ENCODE data around the gene SPTBN5.

Gene SPTBN5

DNA sequence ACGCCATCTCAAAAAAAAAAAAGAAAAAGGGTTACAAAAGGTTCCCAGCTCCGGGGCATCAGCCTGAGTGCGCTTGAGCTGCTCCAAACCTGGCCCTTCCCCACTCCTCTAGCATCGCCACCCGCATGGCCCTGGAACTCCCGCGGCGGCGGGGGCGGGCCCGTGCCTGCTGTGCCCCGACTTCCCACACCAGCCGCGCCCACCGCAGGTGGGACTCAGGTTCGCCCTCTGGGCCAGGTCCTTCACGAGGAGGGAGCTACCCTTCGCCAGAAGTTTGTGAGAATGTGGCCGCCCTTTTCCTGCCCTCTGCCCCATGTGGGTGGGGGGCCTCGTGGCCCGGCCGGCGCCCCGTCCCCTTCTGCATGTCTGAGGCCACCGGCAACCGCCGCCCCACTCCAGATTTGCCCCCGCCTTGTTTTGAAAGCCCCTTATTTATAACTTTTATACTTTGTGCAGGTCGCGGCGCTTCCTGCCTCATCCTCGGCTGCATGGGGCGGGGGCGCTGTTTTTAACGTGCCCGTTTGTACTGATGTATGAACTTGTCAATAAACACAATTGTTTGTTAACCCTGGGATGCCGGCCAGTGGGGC is 66.5 kb downstream of the SPTBN5 start:
- Histone ChIP-seq H3K36me3 (ENCODE audit: control insufficient read depth in 1 of 2, insufficient read depth in 2 of 2, low read depth in 1 of 2, low read length in 2 of 2) (peaks cover 43 to 65% of the 10 kb centered on the region in 2 experiments), H3K9me3 (ENCODE audit: control insufficient read depth, low read length) (no peaks in the 10 kb centered on the region), H3K9ac (ENCODE audit: low read length) (peak overlapping the region; percentile 78), H3K79me1 (replicated peaks; ENCODE audit: low read length, poor library complexity, severe bottlenecking) (peaks cover 7% of the 10 kb centered on the region), H2BK5ac (ENCODE audit: low read depth, low read length, poor library complexity, severe bottlenecking) (no peak overlapping the region), H4K8ac (ENCODE audit: low read length) (peak overlapping the region; percentile 16), H3K27ac (ENCODE audit: low read length, poor library complexity, severe bottlenecking) (no peak overlapping the region), H3K4me1 (ENCODE audit: control insufficient read depth, insufficient read depth, low read depth, low read length) (peaks cover 18% of the 10 kb centered on the region), H3K23ac (ENCODE audit: low read length in 2 of 2) (no peak overlapping the region), H2BK12ac (ENCODE audit: low read length in 2 of 2) (no peak overlapping the region), H3K4me3 (ENCODE audit: insufficient read depth in 1 of 2, low read depth in 1 of 2, low read length in 2 of 2) (peak overlapping the region; percentile 51 to 79), H3K27me3 (ENCODE audit: control insufficient read depth in 1 of 2, insufficient read depth in 1 of 2, low read length in 2 of 2) (no peaks in the 10 kb centered on the region), H3K4me2 (ENCODE audit: low read length, poor library complexity, severe bottlenecking) (peak overlapping the region; percentile 92), H2AK5ac (ENCODE audit: low read length, severe bottlenecking) (no peak overlapping the region), H3K14ac (ENCODE audit: low read length in 2 of 2) (peak overlapping the region in 1 of 2 experiments; percentile 58), H2BK15ac (ENCODE audit: low read depth, poor library complexity, severe bottlenecking) (peak overlapping the region; percentile 68), H2AFZ (ENCODE audit: low read depth, low read length) (peak overlapping the region; percentile 34), H4K91ac (ENCODE audit: low read length) (no peak overlapping the region), H3K18ac (ENCODE audit: low read depth in 1 of 2, low read length in 2 of 2) (peak overlapping the region in 1 of 2 experiments; percentile 50), H3K4ac (ENCODE audit: low read depth in 1 of 2, low read length in 2 of 2) (peak overlapping the region in 1 of 2 experiments; percentile 35), H2BK120ac (ENCODE audit: low read depth, low read length) (no peak overlapping the region)
- DNase-seq: no peak
- WGBS: 9% methylated on average over 37 of the region's 37 CpGs

DNA sequence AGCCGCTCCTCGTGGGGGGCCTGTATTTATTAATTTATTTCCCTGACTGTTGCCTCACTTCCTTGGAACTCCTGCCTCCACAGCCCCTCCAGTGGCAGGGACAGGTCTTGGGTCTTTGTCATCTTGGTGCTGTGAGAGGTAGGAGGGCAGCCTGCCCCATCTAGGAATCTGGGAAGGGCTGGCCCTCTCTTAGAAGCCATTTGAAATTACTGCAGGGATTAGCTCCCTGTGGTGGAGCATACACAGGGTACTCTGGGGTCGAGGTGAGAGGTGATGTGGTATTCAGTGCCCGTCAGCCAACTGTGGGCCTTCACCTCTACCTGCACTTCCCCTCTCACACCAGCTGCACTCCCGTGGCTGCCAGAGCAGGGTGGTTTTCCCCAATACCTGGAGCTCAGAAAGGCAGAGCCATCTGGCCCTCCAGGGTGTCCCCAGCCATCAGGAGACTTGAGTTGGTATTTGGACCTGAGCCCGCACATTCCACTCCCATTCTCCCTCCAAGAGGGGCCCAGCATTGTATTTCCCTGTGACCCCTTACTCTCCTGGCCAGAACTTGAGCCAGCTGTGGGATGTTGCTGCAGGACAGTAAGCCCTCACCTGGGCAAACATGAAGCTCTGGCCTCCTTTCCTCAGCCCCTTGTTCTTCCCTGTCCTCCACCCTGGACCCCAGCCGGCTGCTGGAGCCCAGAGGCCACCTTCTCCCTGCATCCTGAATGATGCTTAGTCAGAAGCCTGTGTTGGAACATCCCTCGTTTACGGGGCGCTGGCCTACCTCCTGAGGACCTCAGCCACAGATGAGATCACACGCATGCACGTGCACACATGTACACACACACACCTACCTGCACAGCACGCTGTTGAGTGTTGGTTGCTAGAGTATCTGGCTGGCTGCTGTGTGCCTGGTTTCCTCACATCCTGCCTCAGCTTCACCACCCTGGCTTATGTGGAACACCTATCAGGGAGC is 68.0 kb downstream of the SPTBN5 start:
- Histone ChIP-seq H4K91ac (ENCODE audit: low read length) (no peak overlapping the region), H3K9ac (ENCODE audit: low read length) (no peak overlapping the region), H3K18ac (ENCODE audit: low read depth in 1 of 2, low read length in 2 of 2) (no peak overlapping the region), H3K27me3 (ENCODE audit: control insufficient read depth in 1 of 2, insufficient read depth in 1 of 2, low read length in 2 of 2) (no peaks in the 10 kb centered on the region), H3K23ac (ENCODE audit: low read length in 2 of 2) (no peak overlapping the region), H2BK5ac (ENCODE audit: low read depth, low read length, poor library complexity, severe bottlenecking) (no peak overlapping the region), H3K79me1 (replicated peaks; ENCODE audit: low read length, poor library complexity, severe bottlenecking) (peaks cover 7% of the 10 kb centered on the region), H2BK120ac (ENCODE audit: low read depth, low read length) (no peak overlapping the region), H3K4me2 (ENCODE audit: low read length, poor library complexity, severe bottlenecking) (no peak overlapping the region), H2BK15ac (ENCODE audit: low read depth, poor library complexity, severe bottlenecking) (no peak overlapping the region), H3K14ac (ENCODE audit: low read length in 2 of 2) (no peak overlapping the region), H2AFZ (ENCODE audit: low read depth, low read length) (no peak overlapping the region), H3K4me3 (ENCODE audit: insufficient read depth in 1 of 2, low read depth in 1 of 2, low read length in 2 of 2) (no peak overlapping the region), H2BK12ac (ENCODE audit: low read length in 2 of 2) (no peak overlapping the region), H3K36me3 (ENCODE audit: control insufficient read depth in 1 of 2, insufficient read depth in 2 of 2, low read depth in 1 of 2, low read length in 2 of 2) (peaks cover 53 to 68% of the 10 kb centered on the region in 2 experiments), H2AK5ac (ENCODE audit: low read length, severe bottlenecking) (no peak overlapping the region), H3K4ac (ENCODE audit: low read depth in 1 of 2, low read length in 2 of 2) (no peak overlapping the region), H3K27ac (ENCODE audit: low read length, poor library complexity, severe bottlenecking) (no peak overlapping the region), H3K9me3 (ENCODE audit: control insufficient read depth, low read length) (no peaks in the 10 kb centered on the region), H3K4me1 (ENCODE audit: control insufficient read depth, insufficient read depth, low read depth, low read length) (peaks cover 16% of the 10 kb centered on the region), H4K8ac (ENCODE audit: low read length) (no peak overlapping the region)
- 90% methylated on average over 11 of the region's 13 CpGs for WGBS
- no peak for DNase-seq

DNA sequence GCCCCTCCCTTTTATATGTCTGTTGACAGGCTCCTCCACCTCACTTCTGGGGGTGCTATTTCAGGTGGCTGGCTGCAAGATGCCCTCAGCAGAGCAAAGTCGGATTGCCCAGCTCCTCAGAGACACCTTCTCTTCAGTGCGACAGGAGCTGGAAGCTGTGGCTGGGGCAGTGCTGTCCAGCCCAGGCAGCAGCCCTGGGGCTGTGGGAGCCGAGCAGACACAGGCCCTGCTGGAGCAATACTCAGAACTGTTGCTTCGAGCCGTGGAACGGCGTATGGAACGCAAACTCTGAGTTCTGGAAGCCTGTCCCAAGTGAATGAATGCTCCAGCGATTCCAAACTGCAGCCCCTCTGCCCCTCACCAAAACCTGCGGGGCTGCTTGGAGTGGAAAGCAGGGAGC is 68.7 kb downstream of the SPTBN5 start:
- Histone ChIP-seq H2AK5ac (ENCODE audit: low read length, severe bottlenecking) (no peak overlapping the region), H3K4me3 (ENCODE audit: insufficient read depth in 1 of 2, low read depth in 1 of 2, low read length in 2 of 2) (no peak overlapping the region), H4K91ac (ENCODE audit: low read length) (no peak overlapping the region), H3K9me3 (ENCODE audit: control insufficient read depth, low read length) (no peaks in the 10 kb centered on the region), H3K18ac (ENCODE audit: low read depth in 1 of 2, low read length in 2 of 2) (no peak overlapping the region), H3K27ac (ENCODE audit: low read length, poor library complexity, severe bottlenecking) (no peak overlapping the region), H3K14ac (ENCODE audit: low read length in 2 of 2) (no peak overlapping the region), H3K23ac (ENCODE audit: low read length in 2 of 2) (no peak overlapping the region), H4K8ac (ENCODE audit: low read length) (no peak overlapping the region), H3K36me3 (ENCODE audit: control insufficient read depth in 1 of 2, insufficient read depth in 2 of 2, low read depth in 1 of 2, low read length in 2 of 2) (peaks cover 60 to 68% of the 10 kb centered on the region in 2 experiments), H3K4me1 (ENCODE audit: control insufficient read depth, insufficient read depth, low read depth, low read length) (peaks cover 16% of the 10 kb centered on the region), H2BK5ac (ENCODE audit: low read depth, low read length, poor library complexity, severe bottlenecking) (no peak overlapping the region), H2AFZ (ENCODE audit: low read depth, low read length) (no peak overlapping the region), H2BK15ac (ENCODE audit: low read depth, poor library complexity, severe bottlenecking) (no peak overlapping the region), H3K4ac (ENCODE audit: low read depth in 1 of 2, low read length in 2 of 2) (no peak overlapping the region), H2BK120ac (ENCODE audit: low read depth, low read length) (no peak overlapping the region), H3K79me1 (replicated peaks; ENCODE audit: low read length, poor library complexity, severe bottlenecking) (peaks cover under 1% of the 10 kb centered on the region), H3K4me2 (ENCODE audit: low read length, poor library complexity, severe bottlenecking) (no peak overlapping the region), H2BK12ac (ENCODE audit: low read length in 2 of 2) (no peak overlapping the region), H3K9ac (ENCODE audit: low read length) (no peak overlapping the region), H3K27me3 (ENCODE audit: control insufficient read depth in 1 of 2, insufficient read depth in 1 of 2, low read length in 2 of 2) (no peaks in the 10 kb centered on the region)
- WGBS: 96% methylated on average over 10 of the region's 10 CpGs
- no peak for DNase-seq

DNA sequence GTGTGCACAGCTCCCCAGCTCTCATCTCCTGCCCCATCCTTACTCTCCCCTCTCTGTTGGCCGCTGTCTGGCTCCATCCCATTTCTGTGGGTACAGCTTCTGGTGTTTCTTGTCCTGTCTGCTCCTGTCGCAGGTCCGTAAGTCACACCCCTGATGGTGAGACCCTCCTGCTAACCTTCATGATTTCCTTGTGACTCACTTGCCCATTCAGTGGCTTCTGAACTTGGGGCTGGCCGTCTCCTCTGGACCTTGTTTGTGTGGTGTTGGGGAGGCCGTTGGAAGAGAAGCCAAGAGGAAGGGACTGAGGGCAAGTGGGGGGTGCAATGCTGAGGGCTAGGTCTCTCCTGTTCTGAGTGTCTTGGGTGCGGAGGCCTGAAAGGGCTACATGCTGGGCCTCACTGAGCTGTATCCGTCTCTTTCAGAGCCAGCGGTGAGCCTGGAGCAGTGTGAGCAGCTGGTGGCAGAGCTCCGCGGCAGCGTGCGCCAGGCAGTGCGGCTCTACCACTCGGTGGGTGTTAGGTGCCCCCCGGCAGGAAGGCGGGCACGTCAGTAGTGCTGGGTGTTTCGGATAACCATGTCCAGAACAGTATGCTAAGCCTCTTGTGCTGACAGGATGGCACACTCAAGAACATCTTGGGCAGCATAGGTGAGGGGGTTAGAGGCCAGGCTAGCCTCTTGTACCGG is 69.6 kb downstream of the SPTBN5 start:
- H2BK12ac ChIP-seq (ENCODE audit: low read length in 2 of 2): no peak overlapping the region
- H4K91ac ChIP-seq (ENCODE audit: low read length): no peak overlapping the region
- H3K14ac ChIP-seq (ENCODE audit: low read length in 2 of 2): no peak overlapping the region
- no peak overlapping the region for H2AFZ ChIP-seq (ENCODE audit: low read depth, low read length)
- WGBS: 97% methylated on average over 19 of the region's 19 CpGs
- H3K23ac ChIP-seq (ENCODE audit: low read length in 2 of 2): no peak overlapping the region
- no peak overlapping the region for H3K4me3 ChIP-seq (ENCODE audit: insufficient read depth in 1 of 2, low read depth in 1 of 2, low read length in 2 of 2)
- no peak overlapping the region for H2BK15ac ChIP-seq (ENCODE audit: low read depth, poor library complexity, severe bottlenecking)
- no peaks in the 10 kb centered on the region for H3K79me1 ChIP-seq (replicated peaks; ENCODE audit: low read length, poor library complexity, severe bottlenecking)
- peaks cover 13% of the 10 kb centered on the region for H3K4me1 ChIP-seq (ENCODE audit: control insufficient read depth, insufficient read depth, low read depth, low read length)
- H2BK5ac ChIP-seq (ENCODE audit: low read depth, low read length, poor library complexity, severe bottlenecking): no peak overlapping the region
- H3K27me3 ChIP-seq (ENCODE audit: control insufficient read depth in 1 of 2, insufficient read depth in 1 of 2, low read length in 2 of 2): no peaks in the 10 kb centered on the region
- H3K4ac ChIP-seq (ENCODE audit: low read depth in 1 of 2, low read length in 2 of 2): no peak overlapping the region
- H3K18ac ChIP-seq (ENCODE audit: low read depth in 1 of 2, low read length in 2 of 2): no peak overlapping the region
- H2BK120ac ChIP-seq (ENCODE audit: low read depth, low read length): no peak overlapping the region
- H4K8ac ChIP-seq (ENCODE audit: low read length): no peak overlapping the region
- H3K9ac ChIP-seq (ENCODE audit: low read length): no peak overlapping the region
- H3K9me3 ChIP-seq (ENCODE audit: control insufficient read depth, low read length): no peaks in the 10 kb centered on the region
- H3K27ac ChIP-seq (ENCODE audit: low read length, poor library complexity, severe bottlenecking): no peak overlapping the region
- H3K4me2 ChIP-seq (ENCODE audit: low read length, poor library complexity, severe bottlenecking): no peak overlapping the region
- peaks cover 69 to 72% of the 10 kb centered on the region in 2 experiments for H3K36me3 ChIP-seq (ENCODE audit: control insufficient read depth in 1 of 2, insufficient read depth in 2 of 2, low read depth in 1 of 2, low read length in 2 of 2)
- no peak overlapping the region for H2AK5ac ChIP-seq (ENCODE audit: low read length, severe bottlenecking)
- DNase-seq: no peak
